Measurements from ENCODE around the gene NPAS2. TPM values are rescaled to one million over a fixed set of nuclear protein-coding genes. Genes with fewer than 3 reads are reported as not detected.

Gene NPAS2
- total RNA-seq, 1 donor from 2014 or later = 72.6 TPM

DNA sequence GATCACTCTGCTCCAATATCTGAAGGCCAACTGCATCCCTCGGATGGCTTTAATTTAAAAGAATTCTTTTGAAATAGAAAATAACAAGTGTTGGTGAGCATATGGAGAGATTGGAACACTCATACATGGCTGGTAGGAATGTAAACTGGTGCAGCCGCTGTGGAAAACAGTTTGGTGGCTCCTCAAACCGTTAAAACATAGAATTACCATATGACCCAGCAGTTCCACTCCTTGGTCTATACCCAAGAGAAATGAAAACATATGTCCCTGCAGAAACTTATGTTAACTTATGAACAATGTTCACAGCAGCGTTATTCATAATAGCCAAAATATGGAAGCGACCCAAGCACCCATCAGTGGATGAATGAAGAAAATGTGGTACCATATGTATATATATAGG, 60.1 kb downstream of the NPAS2 start:
- intact Hi-C loops (cut with DNase I) = no loop called here
- peaks cover 7 to 25% of the 10 kb centered on the region in 2 donors for H3K4me1 ChIP-seq

DNA sequence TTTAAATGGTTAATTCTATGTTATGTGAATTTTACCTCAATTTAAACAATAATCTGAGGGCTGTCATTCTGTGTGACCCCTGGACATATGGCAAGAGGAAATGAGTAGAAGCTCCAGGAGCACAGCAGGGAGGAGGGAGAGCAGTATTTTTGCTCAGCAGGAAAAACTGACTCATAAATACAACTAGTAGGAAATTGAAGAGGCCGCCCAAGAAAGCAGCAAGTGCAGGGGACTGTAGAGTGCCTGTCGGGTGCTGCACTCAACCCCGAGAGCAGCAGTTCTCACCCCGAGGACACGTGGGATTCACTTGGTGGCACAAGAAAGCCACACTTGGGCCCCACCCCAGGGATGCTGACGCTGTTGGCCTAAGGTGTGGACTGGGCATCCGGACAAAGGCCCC, 60.8 kb downstream of the NPAS2 start:
- no peak for TF ChIP-seq CTCF (IDR thresholded peaks at IDR 0.05)
- Histone ChIP-seq H3K36me3 (no peaks in the 10 kb centered on the region), H3K4me1 (peaks cover 7 to 20% of the 10 kb centered on the region in 2 donors), H3K27me3 (no peaks in the 10 kb centered on the region), H3K4me3 (no peak overlapping the region), H3K27ac (no peak overlapping the region), H3K9me3 (no peaks in the 10 kb centered on the region)
- intact Hi-C loops (cut with DNase I) = no loop called here
- no peak for DNase-seq (ENCODE audit: low spot score in 2 of 2)

More for the DNA sequence above, 60.1 kb downstream of the NPAS2 start:
- H3K36me3 ChIP-seq = no peaks in the 10 kb centered on the region
- DNase-seq (ENCODE audit: low spot score in 2 of 2) = no peak
- no peaks in the 10 kb centered on the region for H3K9me3 ChIP-seq
- no peak overlapping the region for H3K27ac ChIP-seq
- TF ChIP-seq CTCF (IDR thresholded peaks at IDR 0.05) = no peak
- no peak overlapping the region for H3K4me3 ChIP-seq
- H3K27me3 ChIP-seq = no peaks in the 10 kb centered on the region

GRCh38 chr2:100882645-100883613, 63.0 kb downstream of the NPAS2 start:
- H3K9me3 ChIP-seq = no peaks in the 10 kb centered on the region
- H3K4me3 ChIP-seq = no peak overlapping the region
- TF ChIP-seq CTCF (IDR thresholded peaks at IDR 0.05) = no peak
- peaks cover 0 to 5% of the 10 kb centered on the region in 2 donors for H3K4me1 ChIP-seq
- H3K36me3 ChIP-seq = no peaks in the 10 kb centered on the region
- intact Hi-C loops (cut with DNase I) = no loop called here
- H3K27ac ChIP-seq = no peak overlapping the region
- no peak for DNase-seq (ENCODE audit: low spot score in 2 of 2)
- no peaks in the 10 kb centered on the region for H3K27me3 ChIP-seq

DNA sequence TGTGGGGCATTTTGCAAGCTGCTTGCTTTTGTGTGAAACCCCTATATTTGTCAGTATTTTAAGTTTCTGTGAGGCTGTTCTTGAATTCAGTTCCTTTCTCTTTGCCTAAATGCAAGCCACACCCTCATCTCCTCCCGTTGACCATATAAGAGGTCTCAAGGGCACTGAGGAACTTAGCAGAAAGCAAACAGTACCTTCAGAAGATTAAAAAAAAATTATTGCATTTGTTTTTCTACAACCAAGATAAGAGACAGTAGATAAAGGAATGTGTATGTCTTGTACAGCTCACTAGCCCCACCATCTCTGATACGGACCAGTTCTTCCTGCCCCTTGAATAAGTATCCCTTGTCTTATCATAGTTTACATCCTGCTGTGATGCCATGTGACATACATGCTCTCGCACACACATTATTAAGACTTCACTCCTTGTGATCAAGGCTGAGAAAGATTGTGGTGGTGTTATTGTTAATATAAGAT, 64.2 kb downstream of the NPAS2 start:
- Histone ChIP-seq H3K4me1 (no peaks in the 10 kb centered on the region), H3K27me3 (no peaks in the 10 kb centered on the region), H3K36me3 (no peaks in the 10 kb centered on the region), H3K4me3 (no peak overlapping the region), H3K9me3 (no peaks in the 10 kb centered on the region), H3K27ac (no peak overlapping the region)
- no peak for DNase-seq (ENCODE audit: low spot score in 2 of 2)
- TF ChIP-seq CTCF (IDR thresholded peaks at IDR 0.05) = no peak
- intact Hi-C loops (cut with DNase I) = no loop called here

DNA sequence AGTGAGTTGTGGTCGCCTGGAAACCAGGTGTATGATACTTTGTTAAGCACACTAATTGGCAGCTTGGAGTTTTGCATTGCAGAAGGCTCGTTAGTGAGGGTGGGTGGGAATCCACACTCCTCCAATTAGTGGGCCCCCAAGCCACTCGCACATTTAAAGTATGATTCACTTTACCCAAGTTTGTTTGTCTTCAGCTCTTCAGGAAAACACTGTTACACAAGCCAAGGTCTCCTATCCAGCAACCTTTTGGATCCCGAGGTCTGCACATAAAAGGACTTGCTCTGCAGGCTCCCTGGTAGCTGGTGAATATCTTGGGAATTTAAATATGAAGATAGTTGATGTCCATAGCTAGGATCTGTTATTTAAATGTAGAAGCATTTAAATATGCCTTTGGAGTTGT, 66.1 kb downstream of the NPAS2 start:
- no peaks in the 10 kb centered on the region for H3K27me3 ChIP-seq
- no peaks in the 10 kb centered on the region for H3K4me1 ChIP-seq
- H3K9me3 ChIP-seq = no peaks in the 10 kb centered on the region
- H3K27ac ChIP-seq = no peak overlapping the region
- H3K4me3 ChIP-seq = no peak overlapping the region
- TF ChIP-seq CTCF (IDR thresholded peaks at IDR 0.05) = no peak
- H3K36me3 ChIP-seq = no peaks in the 10 kb centered on the region
- no peak for DNase-seq (ENCODE audit: low spot score in 2 of 2)
- intact Hi-C loops (cut with DNase I) = no loop called here

Data from ascending aorta (tissue), 2 donors.